HG03045 (cell line): ENCODE measurements around the gene LGR5.
"Not testable (repeated sequence)": the region's sequence is repeated elsewhere in the genome, so short reads cannot be mapped to it uniquely, and the experiment has no call there.

Source experiments
- ATAC-seq: cut with Tn5 transposase; IDR thresholded peaks from one replicate; pipeline ENCODE4 v1.9.1; 2021; ENCODE audit warnings: mild to moderate bottlenecking, moderate library complexity; ENCODE audit not compliant: unreplicated experiment

Gene LGR5

DNA sequence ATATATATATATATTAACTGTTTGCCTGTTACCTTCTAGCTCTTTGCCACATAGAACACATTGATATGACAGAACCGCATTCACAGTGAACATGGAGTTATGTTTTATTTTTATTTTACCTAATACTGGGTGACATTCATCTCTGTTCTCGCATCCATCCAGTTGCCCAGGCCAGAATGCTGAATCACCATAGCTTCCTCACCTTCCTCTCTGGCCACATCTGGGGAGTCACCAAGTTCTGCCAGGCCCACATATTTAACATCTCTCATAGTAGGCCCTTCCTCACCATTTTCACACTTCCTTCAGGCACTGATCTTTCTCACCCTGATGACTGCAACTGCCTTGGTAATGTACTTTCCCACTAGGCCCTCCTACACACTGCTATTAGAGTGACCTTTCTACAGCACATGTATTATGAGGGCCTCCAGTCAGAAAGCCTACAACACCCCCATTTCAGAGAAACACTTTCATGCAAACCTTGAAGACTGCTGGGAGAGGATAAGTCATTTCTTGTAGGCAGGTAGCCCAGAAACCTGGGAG lies 106.8 kb downstream of the LGR5 start:
- peak; percentile 47 for ATAC-seq

DNA sequence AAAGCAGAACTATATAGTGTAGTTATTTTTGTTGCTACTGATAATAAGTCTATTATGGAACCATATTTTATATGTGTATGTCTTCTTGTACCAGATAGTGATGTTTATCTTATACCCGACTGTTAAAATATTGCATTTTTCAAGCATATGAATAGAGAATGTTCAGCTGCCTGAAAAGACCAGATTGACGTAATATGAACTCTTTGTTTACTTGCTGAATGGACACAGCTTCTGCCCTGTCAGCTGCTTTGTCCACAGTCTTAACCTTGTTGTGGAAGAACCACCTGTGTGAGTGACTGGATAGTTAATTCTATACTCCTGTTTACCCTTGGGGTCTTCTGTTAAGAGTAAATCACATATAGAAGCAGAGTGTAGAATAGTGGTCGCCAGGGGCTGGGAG lies 109.3 kb downstream of the LGR5 start:
- ATAC-seq, result no peak

DNA sequence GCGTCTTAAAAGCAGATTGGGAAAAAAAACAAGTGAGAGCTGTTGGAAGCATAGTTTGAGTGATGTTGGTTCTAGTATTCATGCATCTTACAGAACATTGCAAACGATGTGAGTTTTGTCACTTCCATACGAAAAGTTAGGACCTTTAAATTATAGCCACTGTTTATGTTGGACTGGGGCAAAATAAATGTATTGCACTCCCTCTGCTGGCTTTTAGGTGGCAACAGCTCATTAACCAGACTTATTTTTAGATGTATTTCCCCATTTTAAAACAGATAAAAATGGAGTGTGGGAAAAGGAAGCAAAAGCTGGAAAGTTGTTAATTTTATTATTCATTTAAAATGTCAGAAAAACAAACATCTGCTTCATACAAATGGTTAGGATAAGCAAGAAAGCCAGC lies 111.9 kb downstream of the LGR5 start:
- ATAC-seq, result no peak

DNA sequence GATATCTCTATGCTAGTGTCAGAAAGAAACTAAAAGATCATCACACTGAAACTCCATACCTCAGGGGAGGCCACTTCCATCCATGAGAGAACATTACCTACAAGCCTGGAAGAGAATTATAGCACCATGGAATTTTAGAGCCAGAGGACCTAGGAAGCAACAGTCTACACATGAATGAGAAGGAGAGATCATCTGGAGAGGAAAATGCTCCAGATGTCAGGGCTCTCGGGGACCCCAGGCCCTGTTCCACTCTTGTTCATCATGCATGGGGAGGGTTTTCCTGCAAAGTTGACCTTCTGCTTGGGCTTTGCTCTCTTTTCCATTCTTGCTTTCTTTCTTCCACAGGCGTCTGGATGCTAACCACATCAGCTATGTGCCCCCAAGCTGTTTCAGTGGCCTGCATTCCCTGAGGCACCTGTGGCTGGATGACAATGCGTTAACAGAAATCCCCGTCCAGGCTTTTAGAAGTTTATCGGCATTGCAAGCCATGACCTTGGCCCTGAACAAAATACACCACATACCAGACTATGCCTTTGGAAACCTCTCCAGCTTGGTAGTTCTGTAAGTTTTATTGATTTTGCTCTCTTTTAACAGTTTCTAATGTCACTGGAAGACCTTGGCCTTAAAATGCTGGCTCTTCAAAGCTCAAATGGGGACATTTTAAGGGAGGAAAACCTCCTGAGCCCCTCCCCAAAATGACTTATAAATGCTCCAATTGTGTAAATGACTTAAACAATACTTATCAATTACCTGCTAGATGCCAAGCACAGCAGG lies 113.3 kb downstream of the LGR5 start:
- no peak for ATAC-seq

DNA sequence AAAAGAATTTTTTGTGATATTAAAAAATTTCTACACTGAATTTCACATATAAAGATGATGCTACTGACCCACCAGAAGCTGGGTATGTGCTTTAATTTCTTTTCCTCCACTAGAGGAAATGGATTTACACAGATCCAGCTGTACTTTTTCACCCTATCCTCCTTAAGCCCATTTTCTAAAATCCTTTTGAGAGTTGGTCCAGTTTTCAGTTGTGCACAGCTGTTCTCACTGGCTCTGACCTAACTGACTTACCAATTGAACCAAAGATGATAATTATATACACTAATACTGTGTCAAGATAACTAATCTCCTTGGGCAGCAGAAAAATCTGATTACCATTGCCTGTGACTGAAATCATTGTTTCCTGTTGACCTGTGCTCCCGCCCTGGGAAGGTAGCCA lies 115.6 kb downstream of the LGR5 start:
- ATAC-seq, result no peak

DNA sequence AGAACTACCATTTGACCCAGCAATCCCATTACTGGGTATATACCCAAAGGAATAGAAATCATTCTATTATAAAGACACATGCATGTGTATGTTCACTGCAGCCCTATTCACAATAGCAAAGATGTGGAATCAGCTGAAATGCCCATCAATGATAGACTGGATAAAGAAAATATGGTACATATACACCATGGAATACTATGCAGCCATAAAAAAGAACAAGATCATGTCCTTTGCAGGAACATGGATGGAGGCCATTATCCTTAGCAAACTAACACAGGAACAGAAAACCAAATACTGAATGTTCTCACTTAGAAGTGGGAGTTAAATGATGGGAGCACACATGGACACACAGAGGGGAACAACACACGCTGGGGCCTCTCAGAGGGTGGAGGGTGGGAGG lies 116.2 kb downstream of the LGR5 start:
- not testable (repeated sequence) for ATAC-seq

DNA sequence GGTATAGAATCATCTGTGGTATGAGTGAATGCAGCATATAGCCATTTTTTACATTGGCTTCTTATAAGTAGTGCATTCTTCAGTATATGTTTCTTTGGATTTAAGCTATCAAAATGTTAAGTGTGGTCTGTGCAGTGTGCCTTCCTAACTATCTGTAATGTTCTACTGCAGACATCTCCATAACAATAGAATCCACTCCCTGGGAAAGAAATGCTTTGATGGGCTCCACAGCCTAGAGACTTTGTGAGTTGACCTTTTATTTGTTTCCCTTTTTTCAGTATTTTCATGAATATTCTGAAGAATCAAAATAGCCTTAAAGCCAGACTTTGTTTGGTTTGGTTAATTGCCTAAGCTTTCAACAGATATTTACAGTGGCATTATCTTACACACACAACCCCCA lies 116.8 kb downstream of the LGR5 start:
- no peak for ATAC-seq

DNA sequence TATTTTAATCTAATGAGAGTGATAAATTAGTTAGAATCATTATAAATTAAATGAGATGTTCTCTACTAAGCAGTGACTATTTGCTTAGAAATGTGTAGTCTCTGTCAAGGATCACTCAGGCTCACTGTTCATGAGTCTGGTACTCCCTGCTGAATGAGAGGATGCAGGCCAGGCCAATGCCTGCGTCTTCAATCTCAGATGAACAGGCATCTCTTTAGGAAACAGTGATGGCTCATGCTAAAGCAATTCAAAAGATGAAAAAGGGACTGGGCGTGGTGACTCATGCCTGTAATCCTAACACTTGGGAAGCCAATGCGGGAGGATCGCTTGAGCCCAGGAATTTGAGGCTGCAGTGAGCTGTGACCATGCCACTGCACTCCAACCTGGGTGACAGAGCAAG lies 117.3 kb downstream of the LGR5 start:
- ATAC-seq, result no peak

DNA sequence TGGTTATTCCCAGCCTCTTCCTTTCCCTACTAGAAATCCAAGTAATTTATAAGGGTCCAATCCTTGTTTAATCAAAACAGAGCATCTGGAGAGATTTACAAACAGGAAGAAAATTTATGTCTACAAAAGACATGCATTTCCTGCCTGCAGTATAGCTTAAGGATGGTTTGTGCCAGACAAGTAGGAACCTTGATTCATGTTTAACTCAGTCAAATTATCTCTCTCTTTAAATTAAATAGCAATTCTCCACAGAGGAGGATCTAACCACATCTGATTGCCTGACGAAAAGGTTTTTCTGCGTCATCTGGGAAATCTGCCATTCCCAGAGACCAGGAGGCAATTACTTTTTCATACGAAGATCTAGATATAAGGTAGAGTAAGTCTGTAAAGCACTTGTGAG lies 118.8 kb downstream of the LGR5 start:
- no peak for ATAC-seq

DNA sequence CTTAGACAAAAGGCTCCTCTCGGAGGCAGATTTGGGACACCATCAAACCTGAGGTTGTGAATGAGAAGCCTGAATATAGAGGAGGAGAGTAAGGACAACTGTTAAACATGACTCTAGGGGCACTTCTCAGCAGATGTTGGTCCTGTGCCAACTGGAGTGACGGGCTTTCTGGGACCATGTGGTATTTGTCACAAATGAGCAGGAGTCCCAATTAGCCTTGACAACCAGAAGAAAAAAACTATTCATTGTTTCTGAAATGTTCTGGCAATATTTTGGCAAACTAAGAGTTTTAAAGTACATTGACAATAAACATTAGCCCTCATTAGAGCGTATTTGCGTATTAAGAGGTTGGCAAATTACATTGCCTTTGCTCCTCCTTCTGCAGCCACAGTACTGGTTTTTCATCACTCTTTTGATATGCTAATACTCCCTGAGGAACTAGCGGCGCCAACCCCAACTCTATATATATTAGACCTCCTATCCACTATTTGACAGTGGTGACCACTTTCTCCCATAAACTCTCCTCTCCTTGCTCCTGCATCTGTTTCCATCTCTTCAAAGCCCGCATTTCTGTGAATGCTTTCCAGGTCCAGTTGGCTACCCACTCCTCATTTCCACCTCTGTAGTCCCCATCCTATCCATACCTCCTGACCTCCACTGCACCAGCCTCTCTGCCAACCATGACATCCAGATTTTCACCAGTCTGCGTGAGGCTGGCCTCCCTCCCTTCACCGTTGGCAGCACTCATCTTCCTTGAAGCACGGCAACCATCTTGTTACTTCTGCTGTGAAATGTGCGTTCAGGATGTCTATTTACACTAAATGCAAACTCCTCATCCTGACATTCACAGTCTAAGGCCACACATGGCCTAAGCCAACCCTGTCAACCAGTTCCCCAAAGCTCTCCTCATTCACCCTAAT lies 123.3 kb downstream of the LGR5 start:
- no peak for ATAC-seq

DNA sequence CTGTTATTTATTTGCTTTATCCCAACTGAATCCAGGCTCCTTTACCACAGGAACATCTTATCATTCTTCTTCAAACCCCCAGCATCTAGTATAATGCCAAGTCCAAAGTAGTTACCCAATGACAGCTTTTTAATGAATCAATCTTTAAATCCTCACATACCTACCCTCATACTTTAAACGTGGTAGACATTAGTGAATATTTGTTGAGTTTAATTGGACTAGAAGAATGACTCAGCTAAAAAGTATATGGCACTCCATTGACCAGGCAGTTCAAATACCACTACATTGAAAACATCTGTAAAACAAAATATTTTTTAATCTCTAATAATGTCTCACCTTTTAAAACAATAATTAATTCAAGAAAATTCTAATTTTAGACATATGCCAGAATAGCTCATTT lies 125.9 kb downstream of the LGR5 start:
- no peak for ATAC-seq

DNA sequence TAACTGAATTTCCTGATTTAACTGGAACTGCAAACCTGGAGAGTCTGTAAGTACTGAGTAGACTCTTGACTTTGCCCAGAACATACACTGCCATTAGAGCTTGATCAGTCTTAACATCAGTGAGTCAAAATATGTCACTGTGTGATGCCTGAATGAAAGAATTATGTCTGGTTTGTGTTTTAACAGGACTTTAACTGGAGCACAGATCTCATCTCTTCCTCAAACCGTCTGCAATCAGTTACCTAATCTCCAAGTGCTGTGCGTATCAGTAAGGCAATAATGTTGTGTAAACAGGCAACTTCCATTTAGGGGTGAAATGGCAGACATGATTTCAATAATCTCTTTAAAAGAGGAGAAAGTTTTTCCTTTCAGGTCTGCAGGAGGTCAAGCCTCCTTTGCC lies 127.1 kb downstream of the LGR5 start:
- no peak for ATAC-seq

DNA sequence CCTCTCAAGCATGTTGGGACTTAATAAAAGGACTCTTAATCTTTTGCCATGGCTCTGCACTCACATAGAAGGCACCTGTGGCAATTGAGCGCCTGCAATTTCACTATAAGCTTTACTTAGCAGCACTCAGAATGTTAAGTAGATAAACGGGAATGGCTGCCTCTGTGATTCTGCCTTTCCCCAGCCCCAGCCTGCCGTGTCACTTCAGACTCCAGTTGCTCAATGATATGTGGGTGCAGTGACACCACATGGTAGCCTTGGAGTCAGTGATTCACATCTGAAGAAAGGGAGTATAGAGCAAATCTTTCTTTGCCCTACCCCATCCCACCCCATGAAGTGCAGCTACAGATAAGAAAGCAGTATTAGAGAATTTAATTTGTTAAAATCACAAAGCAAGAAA lies 127.9 kb downstream of the LGR5 start:
- no peak for ATAC-seq

DNA sequence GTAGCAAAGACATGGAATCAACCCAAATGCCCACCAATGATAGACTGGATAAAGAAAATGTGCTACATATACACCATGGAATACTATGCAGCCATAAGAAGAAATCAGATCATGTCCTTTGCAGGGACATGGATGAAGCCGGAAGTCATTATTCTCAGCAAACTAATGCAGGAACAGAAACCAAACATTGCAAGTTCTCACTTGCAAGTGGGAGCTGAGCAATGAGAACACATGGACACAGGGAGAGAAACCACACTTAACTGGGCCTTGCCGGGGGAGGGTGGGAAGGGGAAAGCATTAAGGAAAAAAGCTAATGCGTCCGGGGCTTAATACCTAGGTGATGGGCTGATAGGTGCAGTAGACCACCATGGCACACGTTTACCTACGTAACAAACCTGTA lies 130.3 kb downstream of the LGR5 start:
- not testable (repeated sequence) for ATAC-seq

DNA sequence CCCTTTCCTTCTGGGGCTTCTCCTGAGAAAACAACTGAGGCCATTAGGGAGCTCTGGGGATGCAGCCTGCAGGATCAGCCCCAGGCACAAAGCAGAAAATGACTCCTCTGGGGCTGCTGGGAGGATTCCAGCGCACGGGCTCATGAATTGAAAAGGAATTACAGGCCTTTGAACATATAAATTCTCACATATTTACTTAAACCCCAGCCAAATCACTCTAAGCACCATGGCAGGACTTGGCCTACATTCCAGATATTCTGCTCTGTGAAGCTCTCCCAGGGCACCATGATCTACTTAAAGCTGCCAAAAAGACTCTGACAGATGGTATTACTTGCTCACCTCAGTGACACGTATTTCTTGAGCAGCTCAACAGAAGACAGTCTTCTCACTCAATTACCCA lies 136.9 kb downstream of the LGR5 start:
- no peak for ATAC-seq

DNA sequence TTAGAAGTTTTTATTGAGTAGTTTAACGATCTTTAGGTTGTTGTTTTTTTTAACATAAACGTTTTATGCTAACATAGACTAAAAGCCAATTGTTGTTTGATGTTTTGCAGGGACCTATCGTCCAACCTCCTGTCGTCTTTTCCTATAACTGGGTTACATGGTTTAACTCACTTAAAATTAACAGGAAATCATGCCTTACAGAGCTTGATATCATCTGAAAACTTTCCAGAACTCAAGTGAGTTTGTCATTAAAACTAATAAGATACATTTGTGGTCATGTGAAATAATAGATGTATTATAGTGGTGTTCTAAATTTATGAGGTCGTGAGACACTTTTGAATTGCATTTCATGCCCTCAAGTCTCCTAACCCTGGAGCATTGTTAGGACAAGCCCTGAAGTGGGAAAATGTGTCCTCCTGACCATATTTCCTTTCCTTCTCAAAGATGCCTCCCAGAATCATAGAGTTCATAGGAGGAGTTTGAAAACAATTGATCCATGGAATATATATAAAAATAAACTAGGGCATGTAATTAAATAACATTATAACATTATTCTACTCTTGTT lies 139.2 kb downstream of the LGR5 start:
- ATAC-seq, result no peak

DNA sequence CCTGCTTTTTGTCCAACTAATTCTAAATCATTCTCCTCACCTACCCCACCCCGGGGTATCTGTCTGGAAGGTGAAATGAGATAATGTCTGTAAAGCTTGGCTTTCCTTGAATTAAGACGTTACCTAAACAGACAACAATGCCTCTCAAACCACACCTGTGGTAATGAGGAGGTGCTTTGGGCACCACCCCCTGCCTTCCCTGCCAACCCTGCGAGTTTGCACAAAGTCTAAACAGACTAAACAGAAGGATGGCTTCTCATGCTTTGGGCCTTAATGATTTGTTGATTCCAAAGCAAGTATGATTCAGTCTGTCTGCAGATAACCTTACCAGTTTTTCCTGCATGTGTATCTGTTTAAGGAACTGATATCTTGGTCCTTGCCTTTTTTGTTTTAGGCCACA lies 141.6 kb downstream of the LGR5 start:
- no peak for ATAC-seq

DNA sequence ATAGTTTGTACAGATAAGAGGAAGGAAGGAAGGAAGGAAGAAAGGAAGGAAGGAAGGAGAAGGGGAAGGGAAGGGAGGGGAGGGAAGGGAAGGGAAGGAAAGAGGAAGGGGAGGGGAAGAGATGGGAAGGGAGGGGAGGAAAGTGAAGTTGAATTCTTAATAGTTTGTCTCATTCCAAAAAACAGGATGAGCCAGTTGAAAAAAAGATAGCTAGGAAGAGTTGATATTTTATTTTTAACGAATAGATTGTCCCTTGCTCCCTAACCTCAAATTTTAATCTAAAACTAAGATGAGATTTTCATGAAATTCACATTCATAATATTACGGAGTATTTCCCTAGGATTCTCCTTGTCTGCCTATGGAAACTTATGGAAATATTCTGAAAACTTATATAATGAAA lies 143.3 kb downstream of the LGR5 start:
- no peak for ATAC-seq

DNA sequence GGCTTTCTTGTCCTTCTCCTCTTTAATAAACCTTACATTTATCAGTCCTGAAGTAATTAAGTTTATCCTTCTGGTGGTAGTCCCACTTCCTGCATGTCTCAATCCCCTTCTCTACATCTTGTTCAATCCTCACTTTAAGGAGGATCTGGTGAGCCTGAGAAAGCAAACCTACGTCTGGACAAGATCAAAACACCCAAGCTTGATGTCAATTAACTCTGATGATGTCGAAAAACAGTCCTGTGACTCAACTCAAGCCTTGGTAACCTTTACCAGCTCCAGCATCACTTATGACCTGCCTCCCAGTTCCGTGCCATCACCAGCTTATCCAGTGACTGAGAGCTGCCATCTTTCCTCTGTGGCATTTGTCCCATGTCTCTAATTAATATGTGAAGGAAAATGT lies 144.8 kb downstream of the LGR5 start:
- no peak for ATAC-seq

DNA sequence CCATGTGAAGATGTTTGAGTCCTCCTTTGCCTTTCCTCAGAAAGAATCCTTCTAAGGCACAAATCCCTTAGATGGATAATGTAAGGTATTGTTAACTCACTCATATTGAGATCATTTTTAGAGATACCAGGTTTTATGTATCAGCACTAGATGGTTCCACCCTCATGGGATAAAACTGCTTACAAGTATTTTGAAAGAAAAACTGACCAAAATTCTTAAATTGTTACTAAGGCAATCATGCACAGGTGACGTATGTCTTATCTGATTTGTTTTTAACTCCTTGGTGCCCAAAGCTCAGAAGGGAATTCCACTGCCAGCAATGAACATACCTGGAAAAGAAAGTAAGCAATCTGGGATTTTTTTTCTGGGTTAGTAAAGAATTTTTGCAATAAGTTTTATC lies 145.6 kb downstream of the LGR5 start:
- no peak for ATAC-seq

DNA sequence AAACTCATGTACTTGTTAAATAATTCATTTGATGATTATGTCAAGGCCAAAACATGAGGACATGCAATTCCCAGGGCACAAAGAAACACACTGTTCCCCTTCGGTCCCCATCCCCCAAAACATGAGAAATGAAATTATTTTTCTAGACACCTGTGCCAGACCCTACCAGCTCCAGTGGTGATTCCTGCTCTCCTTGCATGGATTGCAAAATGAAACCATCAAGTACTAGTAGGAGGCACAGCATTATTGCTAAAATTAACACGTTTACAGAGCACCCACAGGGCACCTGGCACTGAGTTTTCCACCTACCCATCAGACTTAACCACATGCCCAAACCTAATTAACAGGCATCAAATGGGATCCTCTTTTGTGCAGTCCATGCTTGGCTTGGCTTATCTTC lies 147.4 kb downstream of the LGR5 start:
- ATAC-seq, result no peak

DNA sequence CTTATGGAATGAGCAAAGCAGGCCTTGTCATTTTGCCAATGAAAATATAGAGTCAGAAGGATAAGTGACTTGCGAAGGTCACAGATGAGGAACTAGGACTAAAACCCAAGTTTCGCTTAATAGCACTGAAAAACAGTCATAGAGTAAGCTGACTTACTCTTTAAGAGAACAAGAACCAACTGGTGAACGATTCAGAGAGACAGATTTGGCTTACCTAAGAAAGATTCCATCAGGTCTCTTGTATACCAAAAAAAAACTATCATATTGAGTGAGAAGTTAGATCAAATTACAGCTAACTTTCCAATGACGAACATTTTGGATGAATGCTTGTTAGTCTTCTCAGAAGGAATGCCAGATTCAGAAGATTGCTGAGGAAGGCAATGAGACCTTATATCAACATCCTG lies 149.9 kb downstream of the LGR5 start:
- no peak for ATAC-seq
